Measurements from ENCODE around the gene C2orf68.

DNA sequence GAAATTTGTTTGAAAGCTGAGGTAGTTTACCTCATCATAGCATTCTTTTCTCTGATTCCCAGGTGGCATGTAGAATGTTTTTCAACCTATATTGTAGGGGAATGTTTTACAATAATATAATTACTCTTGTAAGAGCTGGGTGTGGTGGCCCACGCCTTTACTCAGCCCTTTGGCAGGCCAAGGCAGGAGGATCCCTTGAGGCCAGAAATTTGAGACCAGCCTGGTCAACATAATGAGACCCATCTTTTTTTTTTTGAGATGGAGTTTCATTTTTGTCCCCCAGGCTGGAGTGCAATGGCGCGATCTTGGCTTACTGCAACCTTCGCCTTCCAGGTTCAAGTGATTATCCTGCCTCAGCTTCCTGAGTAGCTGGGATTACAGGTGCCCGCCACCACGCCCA is 7.8 kb upstream of the C2orf68 start:
- TF ChIP-seq HDAC2 (IDR thresholded peaks at IDR 0.05; ENCODE audit: borderline replicate concordance in 1 of 2, low read depth in 2 of 2, low read length in 2 of 2) = no peak
- no peak for TF ChIP-seq KDM5A (IDR thresholded peaks at IDR 0.05; ENCODE audit: low read length)
- TF ChIP-seq SP2 (IDR thresholded peaks at IDR 0.05; ENCODE audit: low read length) = no peak
- TF ChIP-seq YY1 (IDR thresholded peaks at IDR 0.05; ENCODE audit: low read depth, low read length) = no peak
- TF ChIP-seq CTCF (IDR thresholded peaks at IDR 0.05; ENCODE audit: control extremely low read depth in 1 of 3, insufficient read depth in 1 of 3, low read depth in 1 of 3, low read length in 3 of 3) = no peak
- TF ChIP-seq GTF2F1 (IDR thresholded peaks at IDR 0.05; ENCODE audit: borderline replicate concordance, low read depth, low read length) = no peak
- no peak for TF ChIP-seq POLR2A (IDR thresholded peaks at IDR 0.05; ENCODE audit: control extremely low read depth in 1 of 2, low read depth in 2 of 2, low read length in 2 of 2)
